Left lobe of liver (tissue), 2 donors: ENCODE results near the gene TEAD2. TPM values are rescaled to one million over a fixed set of nuclear protein-coding genes. Genes with fewer than 3 reads are reported as not detected.
"Not testable (repeated sequence)": the region's sequence is repeated elsewhere in the genome, so short reads cannot be mapped to it uniquely, and the experiment has no call there.

Source experiments
- ATAC-seq: fragments of 200-7000 bp; cut with Tn5 transposase; one replicate; pipeline ENCODE4 v1.9.1; 2020; ENCODE audit warnings: mild to moderate bottlenecking, moderate library complexity
- DNase-seq: peaks from one replicate; pipeline ENCODE4 v3.0.0-alpha.2; 2020; ENCODE audit warnings: low spot score
- total RNA-seq: library from RNA; stranded (reverse); gene quantifications from one replicate; pipeline ENCODE4 v1.2.1, GENCODE V29; 2021
- donor health status: DM: no; HTN: no; CAD: no; lungs with moderate emphysema.
- donor health status: DM: no; HTN: yes; CAD: no.

TEAD2 gene
- total RNA-seq, 1 donor from 2014 or later = 5.1 TPM

DNA sequence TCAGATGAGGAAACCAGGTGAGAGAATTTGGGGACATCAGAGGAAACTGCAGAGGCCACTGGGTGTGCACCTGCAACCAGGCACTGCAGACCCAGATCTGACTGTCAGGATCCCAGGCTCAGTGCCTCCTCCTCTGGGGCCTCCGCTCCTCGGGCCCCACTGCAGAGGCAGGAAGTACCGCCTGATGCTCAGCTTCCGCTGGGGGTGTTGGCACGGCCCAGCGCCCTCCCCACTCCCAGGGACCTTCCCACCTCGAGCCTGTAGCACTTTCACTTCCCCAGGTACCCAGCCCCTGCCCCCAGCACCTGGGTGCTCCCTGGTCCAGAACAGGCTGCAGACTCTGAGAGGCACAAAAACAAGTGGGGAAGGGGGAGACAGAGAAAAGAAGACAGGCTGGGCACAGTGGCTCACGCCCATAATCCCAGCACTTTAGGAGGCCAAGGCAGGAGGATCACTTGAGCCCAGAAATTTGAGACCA lies 28.4 kb downstream of the TEAD2 start:
- ATAC-seq = no peak

DNA sequence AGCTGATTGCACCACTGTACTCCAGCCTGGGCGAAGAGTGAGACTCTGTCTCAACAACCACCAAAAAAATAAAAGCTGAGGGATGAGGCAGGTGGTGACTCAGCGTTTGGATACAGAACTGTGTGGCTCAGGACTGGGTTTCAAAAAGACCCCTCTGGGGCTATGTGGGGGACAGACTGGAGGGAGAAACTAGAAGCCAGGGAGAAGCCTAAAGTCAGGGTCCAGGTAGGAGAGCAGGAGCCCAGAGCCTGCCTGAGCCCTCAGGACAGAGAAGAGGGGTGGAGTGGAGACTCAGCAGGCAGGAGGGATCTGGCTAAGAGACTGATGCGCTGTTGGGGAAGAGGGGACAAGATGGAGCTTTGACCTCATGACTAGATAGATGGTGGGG lies 28.8 kb downstream of the TEAD2 start:
- no peak for ATAC-seq
- no peak for DNase-seq

More for the DNA sequence above, 28.4 kb downstream of the TEAD2 start:
- DNase-seq = peak; percentile 50

DNA sequence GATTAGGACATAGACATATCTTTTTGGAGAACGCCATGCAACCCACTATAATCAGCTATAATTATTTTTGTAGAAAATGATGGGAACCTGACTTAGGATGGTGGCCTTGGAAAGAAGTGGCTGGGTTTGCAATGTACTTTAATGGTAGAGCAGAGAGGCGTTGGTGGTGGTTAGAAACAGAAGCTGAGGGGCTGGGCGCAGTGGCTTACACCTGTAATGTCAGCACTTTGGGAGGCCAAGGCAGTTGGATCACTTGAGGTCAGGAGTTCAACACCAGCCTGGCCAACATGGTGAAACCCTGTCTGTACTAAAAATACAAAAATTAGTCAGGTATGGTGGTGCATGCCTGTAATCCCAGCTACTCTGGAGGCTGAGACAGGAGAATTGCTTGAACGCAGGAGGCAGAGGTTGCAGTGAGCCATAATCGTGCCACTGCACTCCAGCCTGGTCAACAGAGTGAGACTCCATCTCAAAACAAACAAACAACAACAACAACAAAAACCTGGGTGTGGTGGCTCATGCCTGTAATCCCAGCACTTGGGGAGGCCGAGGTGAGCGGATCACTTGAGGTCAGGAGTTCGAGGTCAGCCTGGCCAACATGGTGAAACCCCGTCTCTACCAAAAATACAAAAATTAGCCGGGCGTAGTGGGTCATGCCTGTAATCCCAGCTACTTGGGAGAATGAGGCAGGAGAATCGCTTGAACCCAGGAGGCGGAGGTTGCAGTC lies 29.4 kb downstream of the TEAD2 start:
- peak; percentile 42 for DNase-seq
- not testable (repeated sequence) for ATAC-seq

DNA sequence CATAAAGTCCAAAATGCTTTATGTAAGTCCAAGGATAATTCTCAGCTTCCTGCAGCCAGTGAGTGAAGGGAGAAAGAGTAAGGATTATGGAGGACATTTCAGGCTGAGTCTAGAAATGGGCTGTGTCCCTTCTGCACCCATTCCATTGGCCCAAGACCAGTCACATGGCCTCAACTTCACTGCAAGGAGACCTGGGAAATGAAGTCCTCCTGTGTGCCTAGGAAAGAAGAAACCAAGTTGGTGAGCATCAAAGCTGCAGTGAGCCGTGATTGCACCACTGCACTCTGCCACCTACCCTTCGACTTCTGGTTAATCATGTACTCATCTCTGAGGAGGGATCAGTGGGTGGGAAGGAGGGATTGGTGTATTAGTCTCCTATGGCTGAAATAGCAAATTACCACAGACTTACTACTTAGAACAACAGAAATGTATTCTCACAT lies 30.6 kb downstream of the TEAD2 start:
- ATAC-seq (peak; percentile 95), DNase-seq (peak; percentile 79)

DNA sequence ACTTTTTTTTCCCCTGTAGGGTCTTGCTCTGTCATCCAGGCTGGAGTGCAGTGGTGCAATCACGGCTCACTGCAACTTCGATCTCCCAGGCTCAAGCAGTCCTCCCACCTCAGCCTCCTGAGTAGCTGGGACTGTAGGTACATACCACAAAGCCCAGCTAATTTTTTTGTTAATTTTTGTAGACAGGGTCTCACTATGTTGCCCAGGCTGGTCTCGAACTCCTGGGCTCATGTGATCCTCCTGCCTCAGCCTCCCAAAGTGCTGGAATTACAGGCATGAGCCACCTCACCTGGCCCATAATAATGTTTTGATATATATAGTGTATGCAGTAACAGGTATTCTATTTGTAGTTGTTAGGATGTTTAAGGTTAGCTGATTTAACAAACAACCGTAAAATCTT lies 31.0 kb downstream of the TEAD2 start:
- ATAC-seq = not testable (repeated sequence)
- peak; percentile 31 for DNase-seq

DNA sequence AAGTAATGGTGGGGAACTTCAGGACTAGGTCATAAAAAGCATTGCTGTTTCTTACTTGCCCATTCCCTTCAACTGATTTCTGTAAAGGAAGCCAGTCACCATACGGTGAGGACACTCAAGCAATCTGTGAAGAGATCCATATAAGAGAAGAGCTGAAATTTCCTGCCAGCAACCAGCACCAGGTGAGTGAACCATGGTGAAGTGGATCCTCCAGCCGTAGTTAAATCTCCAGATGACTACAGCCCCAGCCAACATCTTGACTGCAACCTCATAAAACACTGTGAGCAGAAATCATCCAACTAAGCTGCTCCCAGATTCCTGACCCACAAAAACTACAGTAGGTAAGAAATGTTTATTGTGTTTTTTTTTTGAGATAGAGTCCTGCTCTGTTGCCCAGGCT lies 33.5 kb downstream of the TEAD2 start:
- ATAC-seq (no peak), DNase-seq (peak; percentile 30)

DNA sequence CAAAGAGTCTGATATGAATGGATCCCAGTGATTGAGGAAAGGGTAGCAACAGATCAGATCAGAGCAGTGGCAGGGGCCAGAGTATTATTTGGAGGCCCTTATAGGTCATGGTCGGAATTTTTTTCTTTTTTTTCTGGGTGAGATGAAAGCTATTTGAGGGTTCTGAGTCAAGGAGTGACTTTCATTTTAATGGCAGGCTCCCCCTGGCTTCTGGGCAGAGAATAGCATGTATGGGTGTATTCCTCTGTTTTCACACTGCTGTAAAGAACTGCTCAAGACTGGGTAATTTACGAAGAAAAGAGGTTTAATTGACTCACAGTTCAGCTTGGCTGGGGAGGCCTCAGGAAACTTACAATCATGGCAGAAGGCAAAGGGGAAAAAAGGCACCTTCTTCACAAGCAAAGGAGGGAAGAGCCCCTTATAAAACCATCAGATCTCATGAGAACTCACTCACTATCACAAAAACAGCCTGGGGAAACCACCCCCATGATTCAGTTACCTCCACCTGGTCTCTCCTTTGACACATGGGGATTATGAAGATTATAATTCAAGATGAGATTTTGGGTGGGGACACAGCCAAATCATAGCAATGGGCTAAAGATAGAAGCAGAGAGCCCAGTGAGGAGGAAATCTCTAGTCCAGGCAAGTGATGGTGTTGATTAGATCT lies 34.2 kb downstream of the TEAD2 start:
- ATAC-seq (peak; percentile 54), DNase-seq (peak; percentile 35)

DNA sequence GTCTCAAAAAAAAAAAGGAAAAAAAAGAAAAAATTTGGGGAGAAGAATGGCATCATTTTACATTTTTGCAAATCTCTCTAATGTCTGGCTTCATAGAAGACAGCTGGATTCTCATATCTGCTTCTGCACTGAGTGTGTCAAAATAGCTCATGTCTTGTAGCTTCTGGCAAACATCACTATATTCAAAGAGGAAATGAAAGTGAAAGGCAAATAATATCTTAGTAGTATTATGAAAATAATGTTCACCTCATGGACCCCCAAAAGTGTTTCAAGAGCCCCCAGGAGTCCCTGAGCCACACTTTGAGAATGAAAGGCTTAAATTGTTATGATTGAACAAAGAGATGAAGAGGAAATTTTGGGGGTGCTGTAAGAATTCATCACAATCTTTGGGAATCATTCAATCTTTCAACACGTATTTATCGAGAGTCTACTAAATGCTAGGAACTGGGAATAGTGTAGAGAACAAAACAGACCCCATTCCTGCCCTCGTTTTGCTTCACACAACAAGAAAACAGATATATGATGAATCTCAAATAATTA lies 36.0 kb downstream of the TEAD2 start:
- no peak for DNase-seq
- ATAC-seq = no peak

DNA sequence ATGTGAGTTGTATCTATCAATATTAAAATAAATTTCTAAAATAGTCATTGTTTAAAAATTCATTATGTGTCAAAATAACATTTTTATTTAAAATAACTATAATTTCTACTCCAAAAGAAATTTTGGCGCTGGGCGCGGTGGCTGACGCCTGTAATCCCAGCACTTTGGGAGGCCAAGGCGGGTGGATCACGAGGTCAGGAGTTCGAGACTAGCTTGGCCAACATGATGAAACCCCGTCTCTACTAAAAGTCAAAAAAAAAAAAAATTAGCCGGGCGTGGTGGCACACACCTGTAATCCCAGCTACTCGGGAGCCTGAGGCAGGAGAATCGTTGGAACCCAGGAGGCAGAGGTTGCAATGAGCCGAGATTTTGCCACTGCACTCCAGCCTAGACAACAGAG lies 36.5 kb downstream of the TEAD2 start:
- peak; percentile 4 for DNase-seq
- ATAC-seq = not testable (repeated sequence)

DNA sequence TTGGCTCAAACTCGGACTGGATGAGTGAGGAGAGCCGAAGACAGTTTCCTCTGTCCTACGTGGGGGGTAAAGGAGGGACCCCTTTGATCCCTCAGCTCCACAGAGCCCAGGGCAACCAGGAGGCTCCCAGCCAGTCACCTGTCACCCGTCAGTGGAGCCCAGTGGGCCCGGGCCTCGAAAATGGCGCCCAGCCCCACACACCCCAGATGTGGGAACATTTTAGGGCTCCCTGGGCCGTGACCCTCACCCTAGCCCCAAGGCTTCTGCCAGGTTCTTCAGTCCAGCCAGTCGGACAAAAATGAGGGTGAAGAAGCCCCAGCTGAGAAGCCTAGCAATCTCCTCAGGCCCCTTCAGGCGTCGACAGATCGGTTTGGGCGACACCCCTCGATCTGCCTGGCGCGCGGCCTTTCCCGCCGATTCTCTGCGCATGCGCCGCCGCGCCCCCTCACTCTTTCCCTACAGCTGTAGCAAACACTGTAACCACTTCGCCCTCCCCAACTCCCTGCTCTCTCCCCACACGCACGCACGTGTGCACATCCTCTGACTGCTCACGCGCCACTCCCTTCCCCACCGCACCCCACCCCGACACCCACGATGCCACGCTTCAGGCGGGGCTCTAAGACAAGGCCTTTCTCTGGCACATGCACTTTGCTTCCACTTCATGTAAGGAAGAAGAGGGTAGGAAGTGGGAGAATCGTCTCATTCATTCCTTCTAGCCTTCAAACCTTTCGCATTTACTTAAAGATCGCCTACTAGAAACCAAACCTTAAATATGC lies 37.2 kb downstream of the TEAD2 start, which contains the start of gene SLC6A16:
Gene SLC6A16, minus strand, starts transcription at position 391 of the 776 bp plus-strand sequence. CDS start 13,844 bp downstream, outside the sequence.
- ATAC-seq = no peak
- peak; percentile 44 for DNase-seq

DNA sequence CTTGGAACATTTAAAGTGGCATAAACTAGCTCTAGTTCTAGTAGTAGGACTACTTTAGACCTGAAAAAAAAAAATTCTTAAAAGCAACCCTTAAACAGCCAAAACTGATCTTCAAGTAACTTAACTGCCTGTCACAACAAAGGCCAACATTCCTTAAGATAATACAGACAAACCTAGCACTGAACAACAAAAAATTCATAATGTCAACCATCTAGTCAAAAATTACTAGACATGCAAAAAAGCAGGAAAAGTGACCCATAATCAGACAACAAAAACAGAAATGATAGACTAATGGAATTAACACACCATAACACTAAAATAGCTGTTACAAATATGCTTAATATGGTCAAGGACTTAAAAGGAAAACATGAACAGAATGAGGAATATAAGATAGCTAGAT lies 43.9 kb downstream of the TEAD2 start:
- DNase-seq (no peak), ATAC-seq (no peak)

DNA sequence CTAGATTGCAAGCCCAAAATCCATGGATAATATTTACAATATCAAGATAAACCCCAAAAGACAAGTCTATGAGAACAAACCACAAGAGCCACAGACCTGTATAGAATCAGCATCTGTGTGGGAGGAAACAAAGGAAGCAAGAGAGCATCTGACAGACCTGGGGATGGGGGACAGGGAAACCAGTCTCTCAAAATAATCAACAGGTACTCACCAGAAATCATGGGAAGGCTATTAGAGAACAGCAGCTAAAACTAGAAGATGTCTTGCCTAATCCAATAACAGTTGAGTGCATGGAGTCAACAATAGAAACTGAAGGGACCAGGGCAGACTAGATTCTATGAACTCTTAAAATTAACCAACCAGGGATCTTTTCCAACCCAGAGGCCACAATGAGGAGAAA lies 45.9 kb downstream of the TEAD2 start:
- DNase-seq = no peak
- ATAC-seq = no peak

DNA sequence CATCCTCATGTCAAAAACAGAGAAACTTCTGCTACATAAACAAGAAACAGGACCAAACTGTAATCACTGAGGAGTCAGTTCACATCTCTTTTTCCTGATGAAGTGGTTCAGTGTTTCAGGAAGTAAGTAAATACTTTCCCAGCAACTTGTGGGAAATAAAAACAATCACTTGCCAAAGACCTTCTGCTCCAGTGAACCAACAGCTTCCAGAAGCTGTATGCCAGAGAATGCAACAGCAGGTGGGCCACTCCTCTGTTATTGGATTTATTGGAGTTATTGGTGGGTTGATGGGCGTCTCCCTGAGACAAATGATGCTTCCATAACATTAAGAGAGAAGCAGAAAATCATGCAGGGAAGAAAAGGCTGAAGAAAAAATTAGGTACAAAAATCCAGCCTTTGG lies 47.1 kb downstream of the TEAD2 start:
- no peak for DNase-seq
- ATAC-seq = no peak

DNA sequence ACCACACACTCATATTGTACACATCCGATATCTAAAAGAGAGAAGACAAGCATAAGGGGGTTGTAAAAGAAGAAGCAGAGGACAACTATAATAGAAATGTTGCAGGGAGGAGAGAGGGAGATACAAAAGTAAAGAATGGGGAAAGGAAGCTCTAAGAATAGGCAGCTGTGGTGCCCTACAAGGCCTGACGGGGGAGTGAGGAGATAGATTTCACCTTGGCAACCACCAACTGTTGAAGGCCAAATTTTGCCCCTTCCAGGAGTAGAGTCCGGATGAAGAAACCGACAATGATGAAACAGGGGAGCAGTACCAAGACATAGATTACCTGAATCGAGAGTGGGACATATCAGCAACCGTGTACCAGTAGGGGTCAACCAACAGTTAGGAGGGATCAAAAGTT lies 53.1 kb downstream of the TEAD2 start:
- ATAC-seq (no peak), DNase-seq (no peak)

DNA sequence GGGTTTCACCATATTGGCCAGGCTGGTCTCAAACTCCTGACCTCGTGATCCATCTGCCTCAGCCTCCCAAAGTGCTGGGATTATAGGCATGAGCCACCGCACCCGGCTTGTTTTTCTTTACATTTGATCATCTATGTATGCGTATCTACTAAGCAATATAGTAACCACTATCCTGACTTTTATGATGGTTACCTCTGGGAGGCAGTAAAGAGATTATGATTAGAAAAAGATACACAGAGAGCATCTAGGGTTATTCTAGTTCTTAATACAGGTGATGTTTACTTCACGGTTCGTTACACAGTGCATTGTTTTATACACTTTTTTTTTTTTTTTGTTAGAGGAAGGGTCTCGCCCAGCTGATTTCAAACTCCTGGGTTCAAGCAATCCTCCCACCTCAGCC lies 55.5 kb downstream of the TEAD2 start:
- DNase-seq, ATAC-seq: not testable (repeated sequence)

DNA sequence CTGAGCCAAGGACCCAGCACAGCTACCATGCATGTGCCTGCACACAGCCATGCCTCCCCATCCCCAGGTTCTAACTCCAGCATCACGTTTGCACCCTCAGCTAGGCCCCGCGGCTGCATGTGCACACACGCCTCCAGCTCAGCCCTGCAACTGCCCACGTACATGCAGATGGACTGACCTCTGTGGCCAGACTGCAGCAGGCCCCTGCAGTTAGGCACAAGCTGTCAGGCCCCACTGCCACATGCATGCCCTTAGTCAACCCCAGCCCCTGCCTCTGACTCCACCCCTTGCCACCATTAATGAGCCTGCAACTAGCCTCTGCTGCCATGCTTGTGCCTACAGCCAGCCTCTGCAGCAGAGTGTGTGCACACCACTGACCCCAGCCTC lies 60.4 kb downstream of the TEAD2 start:
- ATAC-seq (no peak), DNase-seq (no peak)

DNA sequence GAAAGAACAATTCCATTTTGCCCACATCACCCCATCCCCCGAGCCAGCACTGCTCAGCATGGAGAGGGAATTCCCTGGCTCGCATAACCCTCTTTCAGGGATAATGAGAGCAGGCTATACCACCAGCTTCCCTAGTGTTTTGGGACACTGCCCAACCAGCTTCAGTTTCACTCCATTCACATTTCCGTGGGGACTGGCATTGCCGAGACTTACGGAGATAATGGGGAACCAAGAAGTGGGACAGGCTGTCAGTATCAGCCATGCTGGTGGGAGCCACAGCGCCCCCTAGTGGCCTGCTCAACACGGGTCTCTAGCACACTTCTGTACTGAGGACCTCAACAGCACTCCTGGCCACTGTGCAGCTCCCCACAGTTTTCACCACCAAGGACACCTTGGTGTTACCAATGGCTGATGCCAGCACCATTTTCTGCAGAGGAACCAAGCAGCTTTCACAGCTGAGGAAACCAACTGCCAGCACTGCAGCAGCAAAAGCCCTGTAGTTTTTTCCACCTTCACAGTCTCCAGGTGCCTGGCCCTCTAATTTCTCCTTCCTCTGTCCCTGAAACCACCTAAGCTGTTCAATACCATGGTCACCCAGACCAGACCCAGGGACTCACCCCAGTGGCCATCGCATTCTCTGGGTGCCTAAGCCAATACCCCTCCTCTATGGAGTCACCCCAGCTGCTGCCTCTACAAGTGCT lies 60.9 kb downstream of the TEAD2 start:
- ATAC-seq = peak; percentile 91

DNA sequence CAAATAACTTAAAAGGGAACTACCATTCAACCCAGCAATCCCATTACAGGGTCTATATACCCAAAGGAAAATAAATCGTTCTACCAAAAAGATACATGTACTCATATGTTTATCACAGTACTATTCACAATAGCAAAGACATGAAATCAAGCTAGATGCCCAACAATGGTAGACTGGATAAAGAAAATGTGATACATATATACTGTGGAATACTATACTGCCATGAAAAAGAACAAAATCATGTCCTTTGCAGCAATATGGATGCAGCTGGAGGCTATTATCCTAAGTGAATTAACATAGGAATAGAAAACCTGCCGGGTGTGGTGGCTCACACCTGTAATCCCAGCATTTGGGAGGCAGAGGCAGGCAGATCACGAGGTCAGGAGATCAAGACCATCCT lies 63.6 kb downstream of the TEAD2 start:
- not testable (repeated sequence) for ATAC-seq, DNase-seq

More for the DNA sequence above, 60.9 kb downstream of the TEAD2 start:
- peak; percentile 62 for DNase-seq

DNA sequence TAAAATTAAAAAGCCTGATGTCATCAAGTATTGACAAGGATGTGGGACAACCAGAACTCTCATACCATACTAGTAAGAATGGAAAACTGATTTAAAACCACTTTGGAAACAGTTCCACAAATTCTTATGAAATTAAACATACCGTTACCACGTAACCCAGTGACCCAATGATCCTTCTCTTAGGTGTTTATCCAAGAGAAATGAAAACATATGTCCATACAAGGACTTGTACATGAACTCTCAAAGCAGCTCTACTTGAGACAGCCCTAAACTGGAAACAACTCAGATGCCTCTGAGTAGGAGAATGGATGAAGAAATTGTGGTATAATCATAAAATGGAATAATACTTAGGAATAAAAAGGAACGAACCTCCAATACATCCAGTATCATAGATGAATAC lies 64.8 kb downstream of the TEAD2 start:
- no peak for ATAC-seq
- no peak for DNase-seq

DNA sequence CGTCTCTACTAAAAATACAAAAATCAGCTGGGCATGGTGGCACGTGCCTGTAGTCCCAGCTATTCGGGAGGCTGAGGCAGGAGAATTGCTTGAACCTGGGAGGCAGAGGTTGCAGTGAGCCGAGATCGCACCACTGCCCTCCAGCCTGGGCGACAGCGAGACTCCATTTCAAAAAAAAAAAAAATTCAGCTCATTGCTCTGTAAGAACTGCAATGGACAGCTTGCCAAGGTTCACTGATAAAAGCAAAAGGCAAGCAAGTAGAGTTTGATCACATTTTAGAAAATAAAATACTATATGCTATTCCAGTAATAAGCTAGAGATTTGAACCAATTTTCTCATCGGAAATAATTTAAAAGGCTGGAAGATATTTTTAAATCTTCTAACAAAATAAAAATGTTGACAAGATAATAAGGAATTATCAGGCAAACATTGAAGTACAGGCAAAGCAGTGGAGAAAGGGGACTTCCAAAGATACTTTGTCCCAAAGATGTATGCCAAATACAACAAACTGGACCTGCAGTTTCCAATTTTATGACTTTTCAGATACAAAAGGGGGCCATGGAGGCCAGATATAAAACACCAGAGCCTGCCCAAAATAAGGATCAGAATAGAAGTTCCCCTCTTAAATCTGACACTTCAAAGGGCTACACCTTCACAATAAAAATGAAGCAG lies 66.9 kb downstream of the TEAD2 start:
- no peak for DNase-seq
- ATAC-seq = peak; percentile 78
